GM12878 (cell line): ENCODE data around the gene TTLL6. TPM values are rescaled to one million over a fixed set of nuclear protein-coding genes. Genes with fewer than 3 reads are reported as not detected.

Experiments
- ATF3 ChIP-seq: IDR thresholded peaks from 2 replicates; pipeline ENCODE4 v1.6.1; 2011; ENCODE audit warnings: low read depth, mild to moderate bottlenecking, low read length, moderate library complexity, borderline replicate concordance; ENCODE audit errors: extremely low read depth
- BACH1 ChIP-seq: fragments of 450-650 bp; IDR thresholded peaks from 2 replicates; pipeline ENCODE4 v1.6.1; 2017; ENCODE audit warnings: mild to moderate bottlenecking, borderline replicate concordance
- BRCA1 ChIP-seq: IDR thresholded peaks from 2 replicates; pipeline ENCODE4 v1.6.1; 2011; ENCODE audit warnings: low read depth, low read length, improper control_type of control experiment
- CEBPZ ChIP-seq: fragments of 150-350 bp; IDR thresholded peaks from 2 replicates; pipeline ENCODE4 v1.6.1; 2016; ENCODE audit warnings: low read depth, low read length
- CREB1 ChIP-seq: IDR thresholded peaks from 2 replicates; pipeline ENCODE4 v1.6.1; 2012; ENCODE audit warnings: low read depth, mild to moderate bottlenecking, inconsistent platforms
- DPF2 ChIP-seq: fragments of 450-650 bp; IDR thresholded peaks from 2 replicates; pipeline ENCODE4 v1.6.1; 2017; ENCODE audit warnings: mild to moderate bottlenecking
- EED ChIP-seq: sonication (generic); IDR thresholded peaks from 2 replicates; pipeline ENCODE4 v1.6.1; 2016; ENCODE audit warnings: antibody characterized with exemption, low read depth
- EP300 ChIP-seq, 2 experiments: fragments of 150-350 bp in 1 of 2; IDR thresholded peaks; 2 replicates each; pipeline ENCODE4 v1.6.1; 2011 to 2012; ENCODE audit warnings: low read depth in 2 of 2, low read length in 2 of 2, borderline replicate concordance in 1 of 2, improper control_type of control experiment in 1 of 2, inconsistent platforms in 1 of 2; ENCODE audit not compliant: control insufficient read depth in 1 of 2
- HDGF ChIP-seq: fragments of 450-650 bp; IDR thresholded peaks from 2 replicates; pipeline ENCODE4 v1.6.1; 2016; ENCODE audit warnings: antibody characterized with exemption
- IRF4 ChIP-seq: IDR thresholded peaks from 2 replicates; pipeline ENCODE4 v1.6.1; 2011; ENCODE audit warnings: low read depth, low read length
- MTA2 ChIP-seq: fragments of 450-650 bp; IDR thresholded peaks from 2 replicates; pipeline ENCODE4 v1.6.1; 2016; ENCODE audit warnings: low read depth, mild to moderate bottlenecking, moderate library complexity
- NR2F1 ChIP-seq: fragments of 450-650 bp; conservative IDR thresholded peaks from 2 replicates; pipeline ENCODE4 v1.6.1; 2017; ENCODE audit warnings: mild to moderate bottlenecking
- PBX3 ChIP-seq: IDR thresholded peaks from 2 replicates; pipeline ENCODE4 v1.6.1; 2011; ENCODE audit warnings: mild to moderate bottlenecking, low read depth, low read length, moderate library complexity; ENCODE audit not compliant: insufficient replicate concordance
- POU2F2 ChIP-seq: IDR thresholded peaks from 3 replicates; pipeline ENCODE4 v1.6.1; 2011; ENCODE audit warnings: low read depth, mild to moderate bottlenecking, low read length, borderline replicate concordance
- RAD21 ChIP-seq: IDR thresholded peaks from 2 replicates; pipeline ENCODE4 v1.6.1; 2011; ENCODE audit warnings: mild to moderate bottlenecking, low read depth, low read length, moderate library complexity; ENCODE audit not compliant: insufficient read depth
- RELA ChIP-seq: fragments of 450-650 bp; IDR thresholded peaks from 2 replicates; pipeline ENCODE4 v1.8.0; 2014; ENCODE audit warnings: borderline replicate concordance; ENCODE audit not compliant: partially characterized antibody
- SKIL ChIP-seq: fragments of 450-650 bp; IDR thresholded peaks from 2 replicates; pipeline ENCODE4 v1.6.1; 2017; ENCODE audit warnings: mild to moderate bottlenecking, low read depth, inconsistent platforms; ENCODE audit not compliant: poor library complexity, severe bottlenecking
- SMAD5 ChIP-seq: IDR thresholded peaks from 2 replicates; pipeline ENCODE4 v1.6.1; 2016; ENCODE audit warnings: antibody characterized with exemption, low read depth
- ZNF622 ChIP-seq: fragments of 450-650 bp; IDR thresholded peaks from 2 replicates; pipeline ENCODE4 v1.6.1; 2017; ENCODE audit warnings: mild to moderate bottlenecking, inconsistent platforms
- ZNF687 ChIP-seq: fragments of 450-650 bp; IDR thresholded peaks from 2 replicates; pipeline ENCODE4 v1.6.1; 2017; ENCODE audit warnings: mild to moderate bottlenecking, moderate library complexity
- polyA plus RNA-seq, 11 experiments: library from polyadenylated mRNA; depleted of rRNA in 4 of 11; unstranded in 6 of 11; stranded (reverse) in 5 of 11; fragments of >200 nt; fragmentation: Nextera tagmentation in 4 of 11; fragmentation: Illumina TruSeq in 1 of 11; extraction: Ambion mirVana in 4 of 11; extraction: Trizol in 1 of 11; gene quantifications; 1 replicate in 1 of 11; 2 replicates in 10 of 11; pipeline versions ENCODE4 v1.2.1 to v1.2.3, GENCODE V29; 2011 to 2016; ENCODE audit warnings: inconsistent platforms in 2 of 11, missing spikeins in 2 of 11, low read depth in 1 of 11
- total RNA-seq, 4 experiments: library from RNA; depleted of rRNA in 3 of 4; stranded (reverse); fragments of >200 nt in 3 of 4; fragmentation: Illumina TruSeq in 1 of 4; extraction: Trizol in 1 of 4; gene quantifications; 2 replicates each; pipeline versions ENCODE4 v1.2.1 to v1.2.3, GENCODE V29; 2013 to 2021

TTLL6 gene
- total and polyA plus RNA-seq, 10 of the 15 experiments (the other 5 are each of a cell fraction or from before 2014, with no cell fraction given), result 0.06 to 0.36 (median 0.13) TPM; not detected in 4

GRCh38 chr17:48834973-48835372 is 17.9 kb upstream of the TTLL6 start (continued):
- no peak for TF ChIP-seq CEBPZ
- TF ChIP-seq HDGF, result no peak
- TF ChIP-seq CREB1, result 0 out of 2 replicates have a peak, but pooled peaks have one; percentile 22
- peak; percentile 96 for TF ChIP-seq DPF2
- peak; percentile 91 for TF ChIP-seq EED
- TF ChIP-seq RAD21, result no peak
- TF ChIP-seq BACH1, result 0 out of 2 replicates have a peak, but pooled peaks have one; percentile 25
- peak; percentile 62 for TF ChIP-seq MTA2
- no peak for TF ChIP-seq ATF3
- 0 out of 4 replicates have a peak, but pooled peaks of 1 of the 2 experiments have one; percentile 9 for TF ChIP-seq EP300 (IDR thresholded peaks at IDR 0.05; ENCODE audit: borderline replicate concordance in 1 of 2, control insufficient read depth in 1 of 2, low read depth in 2 of 2, low read length in 2 of 2)
- TF ChIP-seq POU2F2, result no peak
- no peak for TF ChIP-seq SMAD5
- TF ChIP-seq BRCA1, result no peak
- peak; percentile 54 for TF ChIP-seq SKIL
- 0 out of 2 replicates have a peak, but pooled peaks have one; percentile 10 for TF ChIP-seq ZNF687
- TF ChIP-seq ZNF622, result no peak
- TF ChIP-seq IRF4, result peak; percentile 61; the same call in 1 of the 2 replicates
- TF ChIP-seq RELA, result peak; percentile 86
- no peak for TF ChIP-seq PBX3
- TF ChIP-seq NR2F1, result peak; percentile 35; the same call in 1 of the 2 replicates
